ENCODE results near the gene ZNF264.
"Not testable (repeated sequence)": the region's sequence is repeated elsewhere in the genome, so short reads cannot be mapped to it uniquely, and the experiment has no call there.

ZNF264 gene

DNA sequence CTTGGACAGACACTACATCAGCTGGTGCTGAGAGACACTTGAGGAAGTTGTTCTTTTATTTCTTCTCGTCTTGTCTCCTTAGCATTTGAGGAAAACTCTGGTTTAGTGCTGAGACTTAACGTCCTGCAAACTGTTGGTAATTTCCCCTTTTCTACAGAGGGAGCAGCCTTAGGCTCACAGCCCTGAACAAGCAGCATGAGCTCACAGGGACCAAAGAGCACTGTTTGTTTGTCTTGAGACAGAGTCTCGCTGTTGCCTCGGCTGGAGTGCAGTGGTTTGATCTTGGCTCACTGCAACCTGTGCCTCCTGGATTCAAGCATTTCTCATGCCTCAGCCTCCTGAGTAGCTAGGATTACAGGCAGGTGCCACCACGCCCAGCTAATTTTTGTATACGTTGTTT is 54.7 kb downstream of the ZNF264 start:
- DNase-seq, result no peak

DNA sequence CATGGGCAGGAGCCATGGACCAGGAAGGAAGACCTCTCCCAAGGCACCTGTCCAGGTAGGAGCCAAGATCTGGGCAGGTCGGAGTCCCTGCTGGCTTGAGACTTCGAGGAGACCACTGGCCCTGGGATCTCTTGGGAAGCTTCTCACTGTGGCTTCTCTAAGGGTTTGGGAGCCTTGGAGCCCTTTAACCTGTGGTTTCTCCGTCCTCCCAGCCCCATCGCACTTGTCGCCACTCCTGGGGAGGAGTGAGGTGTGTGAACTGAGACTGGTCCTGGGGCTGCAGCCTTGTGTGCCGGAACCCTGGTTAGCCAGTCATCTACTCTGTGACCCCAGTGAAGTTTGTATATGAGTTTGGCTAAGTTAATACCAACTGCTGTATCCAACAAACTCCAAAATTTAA is 57.3 kb downstream of the ZNF264 start:
- DNase-seq, result no peak

DNA sequence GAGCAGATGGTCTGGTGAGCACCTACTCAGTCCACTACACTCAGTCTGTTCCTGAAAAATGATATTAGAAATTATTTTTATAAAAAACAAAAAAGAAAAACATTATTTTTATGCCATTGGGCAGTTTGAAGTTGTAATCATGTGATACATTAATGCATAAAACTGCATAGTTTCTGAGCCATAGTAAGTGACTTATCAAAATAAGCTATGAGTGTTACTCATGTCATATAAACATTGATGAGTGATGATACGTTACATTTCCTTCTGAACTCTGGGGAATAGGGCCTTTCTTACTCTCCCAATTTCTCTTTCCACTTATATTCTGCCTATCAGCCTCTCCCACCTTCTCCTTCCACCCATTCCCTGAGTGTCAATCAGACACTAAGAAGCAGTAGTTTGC is 58.0 kb downstream of the ZNF264 start:
- DNase-seq, result no peak

DNA sequence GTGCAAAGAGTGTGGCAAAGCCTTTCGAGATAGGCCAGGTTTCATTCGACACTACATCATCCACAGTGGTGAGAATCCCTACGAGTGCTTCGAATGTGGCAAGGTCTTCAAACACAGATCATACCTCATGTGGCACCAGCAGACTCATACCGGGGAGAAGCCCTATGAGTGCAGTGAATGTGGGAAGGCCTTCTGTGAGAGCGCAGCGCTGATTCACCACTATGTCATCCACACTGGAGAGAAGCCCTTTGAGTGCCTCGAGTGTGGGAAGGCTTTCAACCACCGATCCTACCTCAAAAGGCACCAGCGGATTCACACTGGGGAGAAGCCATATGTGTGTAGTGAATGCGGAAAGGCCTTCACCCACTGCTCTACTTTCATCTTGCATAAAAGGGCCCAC is 62.5 kb downstream of the ZNF264 start:
- not testable (repeated sequence) for DNase-seq

DNA sequence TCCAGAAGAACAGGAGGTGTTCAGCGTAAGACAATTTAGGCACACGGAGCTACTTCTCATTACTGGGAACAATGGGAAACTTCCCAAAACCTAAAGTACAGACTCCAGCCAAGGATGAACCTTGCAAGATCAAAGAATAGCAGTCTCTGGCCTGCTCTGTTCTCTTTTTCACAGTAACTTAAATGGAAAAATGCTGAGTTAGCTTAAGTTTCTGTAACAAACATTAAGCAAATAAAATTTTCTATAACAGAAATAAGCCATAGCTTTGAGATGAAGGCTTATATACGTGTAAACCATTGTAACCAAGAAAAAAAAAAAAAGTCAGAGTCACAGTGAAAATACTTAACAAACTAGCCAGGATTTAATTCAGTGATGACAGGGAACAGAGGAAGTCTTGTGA is 70.7 kb downstream of the ZNF264 start:
- DNase-seq, result no peak

DNA sequence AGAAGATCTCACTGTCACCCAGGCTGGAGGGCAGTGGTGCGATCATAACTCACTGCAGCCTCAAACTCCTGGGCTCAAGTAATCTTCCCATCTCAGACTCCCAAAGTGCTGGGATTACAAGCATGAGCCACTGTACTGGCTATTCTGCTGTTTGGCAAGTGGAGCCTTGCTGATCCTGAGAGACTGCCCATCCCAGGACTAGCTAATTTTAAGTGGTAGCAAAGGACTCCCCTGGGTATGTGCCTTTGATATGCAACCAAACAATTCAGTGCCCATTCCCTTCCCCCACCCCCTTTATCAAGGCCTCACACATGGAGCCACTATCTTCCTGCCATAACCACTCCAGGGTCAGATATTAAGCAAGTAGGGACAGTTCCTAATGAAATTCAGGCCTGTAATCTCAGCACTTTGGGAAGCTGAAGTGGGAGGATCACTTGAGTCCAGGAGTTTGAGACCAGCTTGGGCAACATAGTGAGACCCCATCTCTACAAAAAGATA is 72.0 kb downstream of the ZNF264 start:
- no peak for DNase-seq

DNA sequence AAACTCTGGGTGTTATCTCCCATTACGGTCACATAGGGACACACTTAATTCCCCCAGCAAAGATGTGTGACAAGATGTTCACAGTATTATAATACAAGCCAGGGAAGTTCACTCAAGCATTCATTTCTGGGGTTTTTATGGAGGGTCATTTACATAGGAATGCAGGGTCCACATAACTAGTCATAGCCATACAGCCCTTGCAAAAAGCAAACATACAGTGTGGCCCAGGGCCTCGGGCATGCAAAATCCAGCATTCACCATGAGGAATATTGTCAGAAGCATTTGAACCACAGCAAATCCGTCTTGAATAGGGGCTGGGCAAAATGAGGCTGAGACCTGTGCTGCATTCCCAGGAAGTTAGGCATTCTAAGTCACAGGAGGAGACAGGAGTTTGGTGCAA is 76.0 kb downstream of the ZNF264 start:
- DNase-seq, result no peak

DNA sequence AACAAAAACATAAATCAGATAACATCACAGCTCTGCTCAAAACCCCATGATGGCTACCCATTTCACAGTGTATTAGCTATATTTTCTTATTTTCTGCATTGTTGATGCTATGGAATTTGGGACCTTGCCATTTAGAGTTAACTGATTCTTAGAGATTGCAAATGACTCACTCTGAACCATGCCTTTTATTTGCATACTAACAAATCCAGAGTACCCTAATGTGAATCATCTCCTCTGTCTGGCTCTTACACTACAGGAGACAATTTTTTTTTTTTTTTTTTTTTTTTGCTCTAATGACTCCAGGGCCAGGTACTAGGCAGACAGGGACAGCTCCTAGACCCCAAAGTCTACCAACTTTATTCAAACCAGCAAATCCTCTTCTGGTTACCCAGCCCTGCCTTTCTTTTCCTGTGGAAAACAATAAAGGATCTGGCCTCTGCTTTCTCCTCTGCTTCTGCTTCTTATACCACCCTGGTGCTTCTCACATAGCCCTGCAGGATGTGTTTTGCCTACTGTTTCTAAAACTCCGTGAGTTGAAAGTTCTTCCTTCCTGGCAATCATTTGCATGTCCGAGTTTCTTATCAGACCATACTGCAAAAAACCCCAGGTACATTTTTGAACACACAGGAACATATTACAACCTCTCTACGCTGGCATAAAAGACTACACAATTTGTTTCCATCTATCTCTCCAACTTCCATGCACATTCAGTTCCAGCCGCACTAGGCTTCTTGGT is 78.4 kb downstream of the ZNF264 start:
- no peak for DNase-seq

DNA sequence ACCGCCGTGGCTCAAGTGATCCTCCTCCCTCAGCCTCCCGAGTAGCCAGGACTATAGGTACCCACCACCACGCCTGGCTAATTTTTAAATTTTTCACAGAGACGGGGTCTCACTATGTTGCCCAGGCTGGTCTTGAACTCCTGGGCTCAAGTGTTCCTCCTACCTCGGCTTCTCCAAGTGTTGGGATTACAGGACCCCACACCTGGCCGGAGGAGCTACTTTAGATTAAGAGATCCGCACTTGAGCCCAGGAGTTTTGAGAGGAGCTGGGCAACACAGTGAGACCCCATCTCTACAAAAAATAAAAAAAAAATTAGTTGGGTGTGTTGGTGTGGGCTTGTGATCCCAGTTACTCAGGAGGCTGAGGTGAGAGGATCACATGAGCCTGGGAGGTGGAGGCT is 80.0 kb downstream of the ZNF264 start:
- no peak for DNase-seq
